NT2/D1 (cell line): ENCODE results near the gene SMDT1.

Experiments
- SUZ12 ChIP-seq: IDR thresholded peaks from 2 replicates; pipeline ENCODE4 v1.6.1; 2011; ENCODE audit not compliant: insufficient read length, insufficient read depth; ENCODE audit errors: extremely low read depth
- YY1 ChIP-seq: IDR thresholded peaks from 2 replicates; pipeline ENCODE4 v1.6.1; 2011; ENCODE audit not compliant: insufficient read length, insufficient read depth

DNA sequence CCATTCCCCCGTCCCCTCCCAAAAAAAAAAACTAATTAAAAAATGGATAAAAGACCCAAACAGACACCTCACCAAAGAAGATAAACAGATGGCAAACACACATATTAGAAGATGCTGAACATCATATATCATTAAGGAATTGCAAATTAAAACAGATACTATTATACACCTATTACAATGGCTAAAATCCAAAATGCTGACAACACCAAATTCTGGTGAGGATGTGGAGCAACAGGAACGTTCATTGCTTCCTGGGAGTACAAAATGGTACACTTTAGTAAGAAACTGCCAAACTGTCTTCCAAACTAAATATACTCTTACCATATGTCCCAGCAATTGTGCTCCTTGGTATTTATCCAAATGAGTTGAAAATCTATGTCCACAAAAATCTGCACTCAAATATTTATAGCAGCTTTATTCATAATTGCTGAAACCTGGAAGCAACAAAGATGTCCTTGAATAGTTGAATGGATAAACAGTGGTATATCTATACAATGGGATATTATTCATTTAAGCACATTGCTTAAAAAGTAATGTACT lies 28.8 kb upstream of the SMDT1 start:
- TF ChIP-seq SUZ12 (no peak), YY1 (no peak)
